Measurements from ENCODE around the gene RAB20. TPM values are rescaled to one million over a fixed set of nuclear protein-coding genes. Genes with fewer than 3 reads are reported as not detected.
"Not testable (repeated sequence)": the region's sequence is repeated elsewhere in the genome, so short reads cannot be mapped to it uniquely, and the experiment has no call there.

Gene RAB20
- total RNA-seq, 1 donor from 2014 or later, result 17.0 TPM

DNA sequence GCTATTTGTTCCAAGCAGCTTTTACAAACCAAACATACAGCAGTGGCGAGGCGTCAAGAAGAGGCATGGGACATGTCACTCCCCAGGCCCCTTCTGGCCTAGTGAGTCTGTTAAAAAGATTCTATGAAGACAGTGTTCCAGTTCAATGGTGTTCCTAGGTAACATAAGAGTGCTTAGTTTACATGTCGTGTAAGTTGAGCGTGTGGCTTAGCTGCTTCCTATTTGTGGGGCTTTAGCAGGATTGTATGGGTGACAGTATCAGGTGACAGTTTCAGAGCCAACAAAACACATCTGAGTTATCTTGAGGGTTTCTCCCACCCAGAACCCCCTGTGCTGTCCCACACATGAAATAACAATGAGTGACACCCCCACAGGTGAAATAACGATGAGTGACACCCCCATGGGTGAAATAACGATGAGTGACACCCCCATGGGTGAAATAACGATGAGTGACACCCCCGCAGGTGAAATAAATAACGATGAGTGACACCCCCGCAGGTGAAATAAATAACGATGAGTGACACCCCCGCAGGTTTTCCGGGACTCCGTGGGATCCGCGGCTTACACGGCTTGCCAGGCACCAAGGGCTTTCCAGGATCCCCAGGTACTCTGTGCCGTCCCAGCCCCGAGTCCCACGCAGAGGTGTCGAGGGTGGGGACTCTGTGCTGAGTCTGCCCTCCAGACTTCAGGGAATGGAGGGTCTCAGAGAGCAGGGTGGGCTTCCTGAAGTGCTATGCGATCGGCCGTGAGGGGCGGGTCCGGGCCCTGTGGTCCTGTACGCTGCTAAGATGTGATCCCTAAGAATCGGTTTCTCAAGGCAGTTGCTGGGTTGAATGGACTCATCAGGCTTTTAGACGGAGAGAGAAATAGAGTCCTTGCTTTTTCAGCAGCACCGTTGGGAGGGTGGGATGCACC lies 68.6 kb downstream of the RAB20 start:
- TF ChIP-seq, protein P1, sequence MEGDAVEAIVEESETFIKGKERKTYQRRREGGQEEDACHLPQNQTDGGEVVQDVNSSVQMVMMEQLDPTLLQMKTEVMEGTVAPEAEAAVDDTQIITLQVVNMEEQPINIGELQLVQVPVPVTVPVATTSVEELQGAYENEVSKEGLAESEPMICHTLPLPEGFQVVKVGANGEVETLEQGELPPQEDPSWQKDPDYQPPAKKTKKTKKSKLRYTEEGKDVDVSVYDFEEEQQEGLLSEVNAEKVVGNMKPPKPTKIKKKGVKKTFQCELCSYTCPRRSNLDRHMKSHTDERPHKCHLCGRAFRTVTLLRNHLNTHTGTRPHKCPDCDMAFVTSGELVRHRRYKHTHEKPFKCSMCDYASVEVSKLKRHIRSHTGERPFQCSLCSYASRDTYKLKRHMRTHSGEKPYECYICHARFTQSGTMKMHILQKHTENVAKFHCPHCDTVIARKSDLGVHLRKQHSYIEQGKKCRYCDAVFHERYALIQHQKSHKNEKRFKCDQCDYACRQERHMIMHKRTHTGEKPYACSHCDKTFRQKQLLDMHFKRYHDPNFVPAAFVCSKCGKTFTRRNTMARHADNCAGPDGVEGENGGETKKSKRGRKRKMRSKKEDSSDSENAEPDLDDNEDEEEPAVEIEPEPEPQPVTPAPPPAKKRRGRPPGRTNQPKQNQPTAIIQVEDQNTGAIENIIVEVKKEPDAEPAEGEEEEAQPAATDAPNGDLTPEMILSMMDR (conservative IDR thresholded peaks at IDR 0.05; ENCODE audit: low read depth, low read length), result no peak
- no peak overlapping the region for H3K4me3 ChIP-seq (ENCODE audit: low read depth, low read length)
- no peak for DNase-seq (ENCODE audit: low read depth)

DNA sequence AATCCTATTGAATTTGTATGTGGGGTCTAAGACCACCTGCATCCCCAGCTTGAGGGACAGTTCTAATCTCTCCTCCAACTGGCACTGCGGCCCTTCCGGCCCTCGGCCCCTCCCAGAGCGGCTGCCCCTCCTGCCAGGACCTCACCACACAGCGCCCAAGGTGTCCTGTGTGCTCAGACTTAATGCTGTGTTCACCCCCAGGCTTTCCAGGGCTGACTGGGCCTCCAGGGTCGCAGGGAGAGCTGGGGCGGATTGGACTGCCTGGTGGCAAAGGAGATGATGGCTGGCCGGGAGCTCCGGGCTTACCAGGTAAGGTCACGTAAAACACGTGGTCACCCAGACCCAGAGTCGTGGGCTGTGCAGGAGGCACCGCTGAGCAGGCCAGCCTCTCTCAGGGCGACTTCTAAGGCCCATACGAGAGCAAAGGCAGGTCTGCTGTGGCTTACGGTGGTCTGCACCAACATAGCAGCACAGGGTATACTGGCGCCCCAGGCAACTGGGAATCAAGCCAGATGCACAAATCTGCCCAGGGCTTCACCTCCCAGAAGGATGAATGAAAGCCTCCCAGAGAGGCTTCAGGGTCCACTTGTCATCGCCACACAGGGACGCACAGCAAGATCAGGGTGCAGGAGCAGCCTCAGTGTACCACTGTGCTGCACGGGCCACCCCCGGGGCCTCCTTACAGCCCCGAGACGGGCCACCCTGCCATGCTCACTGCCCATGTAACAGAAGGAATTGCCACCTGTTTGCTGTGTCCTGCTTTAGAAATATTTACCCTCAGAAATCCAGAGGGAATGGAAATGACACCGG lies 69.4 kb downstream of the RAB20 start:
- no peak overlapping the region for H3K4me3 ChIP-seq (ENCODE audit: low read depth, low read length)
- TF ChIP-seq, protein P1 (conservative IDR thresholded peaks at IDR 0.05; ENCODE audit: low read depth, low read length), result no peak
- DNase-seq (ENCODE audit: low read depth), result no peak

DNA sequence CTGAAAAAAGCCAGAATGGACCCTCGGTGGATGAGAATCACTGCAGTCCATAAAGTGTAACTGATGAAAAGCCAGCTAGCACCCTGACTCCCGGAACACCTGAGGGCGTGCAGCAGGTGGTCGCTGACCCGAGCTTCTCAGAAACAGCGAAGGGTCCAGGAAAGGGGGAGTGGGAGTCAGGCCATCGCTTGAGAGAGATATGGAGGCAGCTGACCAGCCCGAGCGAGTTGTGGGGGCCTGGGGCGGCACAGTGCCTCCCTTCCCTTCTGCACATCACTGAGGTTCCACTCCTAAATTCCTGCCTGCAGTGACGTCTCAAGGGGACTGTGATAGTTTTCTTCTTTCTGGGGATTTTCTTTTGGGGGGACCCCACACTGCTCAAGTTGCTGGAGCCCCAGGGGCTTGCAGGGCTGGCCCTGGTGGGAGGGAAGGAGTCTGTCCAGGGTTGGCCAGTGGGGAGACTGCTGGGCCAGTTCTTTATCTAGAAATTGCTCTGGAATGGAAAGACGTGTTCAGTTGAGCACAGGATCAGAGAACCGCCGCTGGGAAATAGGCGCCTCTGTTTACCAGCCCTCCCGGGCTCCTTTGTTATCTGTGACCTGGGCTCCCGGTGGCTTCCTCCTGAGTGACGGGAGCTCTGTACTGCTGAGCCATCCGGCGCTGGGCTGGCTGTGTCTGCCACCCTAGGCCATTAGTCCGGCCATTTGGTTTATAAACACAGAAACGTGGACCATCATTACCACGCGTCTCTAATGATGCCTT lies 71.3 kb downstream of the RAB20 start:
- no peak for DNase-seq (ENCODE audit: low read depth)
- TF ChIP-seq, protein P1 (conservative IDR thresholded peaks at IDR 0.05; ENCODE audit: low read depth, low read length), result no peak
- H3K4me3 ChIP-seq (ENCODE audit: low read depth, low read length), result no peak overlapping the region

DNA sequence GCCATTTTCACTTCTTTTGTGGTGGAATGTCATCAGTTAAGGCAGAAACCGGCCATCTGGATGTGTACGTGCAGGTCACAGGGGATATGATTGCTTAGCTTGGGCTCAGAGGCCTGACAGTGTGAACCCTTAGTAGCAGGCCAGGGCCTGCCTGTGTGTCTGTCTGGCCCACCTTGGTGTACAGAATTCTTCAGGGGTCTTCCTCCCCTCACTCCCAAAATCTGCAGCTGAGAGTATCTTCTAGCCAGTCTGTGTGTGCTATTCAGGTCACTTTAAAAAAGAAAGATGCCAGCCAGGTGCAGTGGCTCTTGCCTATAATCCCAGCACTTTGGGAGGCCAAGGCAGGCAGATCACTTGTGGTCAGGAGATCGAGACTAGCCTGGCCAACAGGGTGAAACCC lies 74.6 kb downstream of the RAB20 start:
- not testable (repeated sequence) for H3K4me3 ChIP-seq (ENCODE audit: low read depth, low read length); DNase-seq (ENCODE audit: low read depth)

DNA sequence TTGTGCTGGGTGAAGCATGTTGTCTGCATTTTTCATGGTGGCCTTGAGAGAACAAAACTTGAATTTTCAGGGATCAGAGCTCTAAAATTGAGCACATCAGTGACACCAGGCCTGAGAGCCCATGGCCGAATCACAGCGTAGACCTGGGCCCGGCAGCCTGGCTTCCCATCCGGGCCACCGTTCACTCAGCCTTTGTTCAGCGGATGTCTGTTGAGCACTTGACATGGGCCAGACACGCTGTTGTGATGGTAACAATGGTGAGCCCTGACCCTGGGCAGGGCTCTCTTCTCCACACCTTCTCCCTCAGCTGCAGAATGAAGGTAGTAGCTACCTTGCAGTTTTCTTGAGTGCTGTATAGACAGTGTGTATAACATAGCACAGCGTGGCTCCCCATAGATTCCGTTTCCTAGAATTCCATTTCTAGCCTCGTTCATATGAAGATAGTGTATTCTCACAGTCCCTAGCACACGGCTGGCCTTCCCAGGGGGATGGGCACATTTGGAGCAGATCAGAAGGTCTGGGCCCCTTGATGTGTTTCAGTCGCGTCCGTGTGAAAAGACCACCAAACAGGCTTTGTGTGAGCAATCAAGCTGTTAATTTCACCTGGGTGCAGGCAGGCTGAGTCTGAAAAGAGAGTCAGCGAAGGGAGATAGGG lies 75.3 kb downstream of the RAB20 start:
- no peak for DNase-seq (ENCODE audit: low read depth)
- TF ChIP-seq, protein P1 (conservative IDR thresholded peaks at IDR 0.05; ENCODE audit: low read depth, low read length), result no peak
- no peak overlapping the region for H3K4me3 ChIP-seq (ENCODE audit: low read depth, low read length)

DNA sequence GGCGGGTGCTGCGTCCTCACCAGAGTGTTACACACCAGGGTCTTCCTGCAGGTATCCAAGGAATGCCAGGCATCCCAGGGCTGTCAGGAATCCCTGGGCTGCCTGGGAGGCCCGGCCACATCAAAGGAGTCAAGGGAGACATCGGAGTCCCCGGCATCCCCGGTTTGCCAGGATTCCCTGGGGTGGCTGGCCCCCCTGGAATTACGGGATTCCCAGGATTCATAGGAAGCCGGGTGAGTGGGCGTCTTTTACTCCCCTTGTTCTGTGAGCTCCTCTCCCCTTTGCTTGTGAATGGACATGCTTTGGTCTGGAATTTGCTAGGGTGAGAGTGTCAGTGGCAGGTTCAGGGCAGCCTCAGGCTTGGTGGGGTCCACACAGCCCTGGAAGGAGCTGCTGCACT lies 75.9 kb downstream of the RAB20 start:
- no peak overlapping the region for H3K4me3 ChIP-seq (ENCODE audit: low read depth, low read length)
- TF ChIP-seq, protein P1 (conservative IDR thresholded peaks at IDR 0.05; ENCODE audit: low read depth, low read length), result no peak
- no peak for DNase-seq (ENCODE audit: low read depth)

Measured in epithelial cell of proximal tubule (primary cell).